HepG2 (cell line): Measurements from ENCODE around the gene SIRT6. TPM values are rescaled to one million over a fixed set of nuclear protein-coding genes. Genes with fewer than 3 reads are reported as not detected.

ENCODE experiments used
- HDAC2 ChIP-seq: sonication (generic); formaldehyde crosslinking; IDR thresholded peaks from 2 replicates; pipeline ENCODE4 v1.4.0; 2020; ENCODE audit warnings: missing genetic modification reagents
- NCOA1 ChIP-seq: sonication (generic); formaldehyde crosslinking; IDR thresholded peaks from 2 replicates; pipeline ENCODE4 v1.9.0; 2021; ENCODE audit warnings: missing genetic modification reagents
- NR2F1 ChIP-seq, 2 experiments: fragments of 450-650 bp in 1 of 2; formaldehyde crosslinking in 1 of 2; IDR thresholded peaks; 2 replicates each; pipeline versions ENCODE4 v1.5.0 to v1.6.1; 2016 to 2020; ENCODE audit warnings: mild to moderate bottlenecking in 1 of 2, missing compliant biosample characterization in 1 of 2, missing genetic modification reagents in 1 of 2, moderate library complexity in 1 of 2
- RAD21 ChIP-seq: fragments of 450-650 bp; formaldehyde crosslinking; IDR thresholded peaks from 2 replicates; pipeline ENCODE4 v1.5.0; 2020; ENCODE audit warnings: mild to moderate bottlenecking
- REST ChIP-seq, 2 experiments: IDR thresholded peaks; 2 replicates each; pipeline ENCODE4 v1.6.1; 2011 to 2012; ENCODE audit warnings: low read length in 2 of 2, borderline replicate concordance in 1 of 2, low read depth in 1 of 2, mild to moderate bottlenecking in 1 of 2, moderate library complexity in 1 of 2
- RNF2 ChIP-seq: fragments of 450-650 bp; conservative IDR thresholded peaks from 2 replicates; pipeline ENCODE4 v1.6.1; 2016; ENCODE audit warnings: low read depth
- SNAI1 ChIP-seq: sonication (generic); formaldehyde crosslinking; IDR thresholded peaks from 2 replicates; pipeline ENCODE4 v1.5.0; 2020; ENCODE audit warnings: mild to moderate bottlenecking, missing genetic modification reagents, borderline replicate concordance
- STAT6 ChIP-seq: sonication (generic); formaldehyde crosslinking; IDR thresholded peaks from 2 replicates; pipeline ENCODE4 v1.4.0; 2020; ENCODE audit warnings: missing genetic modification reagents, mild to moderate bottlenecking, borderline replicate concordance
- TBX3 ChIP-seq: fragments of 450-650 bp; IDR thresholded peaks from 2 replicates; pipeline ENCODE4 v1.6.1; 2017; ENCODE audit warnings: antibody characterized with exemption, mild to moderate bottlenecking, inconsistent platforms, borderline replicate concordance
- TFE3 ChIP-seq: IDR thresholded peaks from 2 replicates; pipeline ENCODE4 v1.6.1; 2016
- ZC3H4 ChIP-seq: sonication (generic); formaldehyde crosslinking; IDR thresholded peaks from 2 replicates; pipeline ENCODE4 v1.4.0; 2020; ENCODE audit warnings: missing genetic modification reagents, borderline replicate concordance
- ZFP41 ChIP-seq: sonication (generic); formaldehyde crosslinking; IDR thresholded peaks from 2 replicates; pipeline ENCODE4 v1.4.0; 2020; ENCODE audit warnings: mild to moderate bottlenecking, missing genetic modification reagents, borderline replicate concordance
- ZNF225 ChIP-seq: sonication (generic); formaldehyde crosslinking; IDR thresholded peaks from 2 replicates; pipeline ENCODE4 v1.4.0; 2020; ENCODE audit warnings: mild to moderate bottlenecking, missing genetic modification reagents
- ZNF317 ChIP-seq: sonication (generic); formaldehyde crosslinking; IDR thresholded peaks from 2 replicates; pipeline ENCODE4 v1.5.0; 2020; ENCODE audit warnings: mild to moderate bottlenecking, missing genetic modification reagents
- ZNF33B ChIP-seq: sonication (generic); formaldehyde crosslinking; IDR thresholded peaks from 2 replicates; pipeline ENCODE4 v1.5.1; 2020; ENCODE audit warnings: mild to moderate bottlenecking, missing genetic modification reagents
- ZNF367 ChIP-seq: sonication (generic); formaldehyde crosslinking; IDR thresholded peaks from 2 replicates; pipeline ENCODE4 v1.4.0; 2020; ENCODE audit warnings: missing genetic modification reagents, borderline replicate concordance
- ZNF414 ChIP-seq: sonication (generic); formaldehyde crosslinking; IDR thresholded peaks from 2 replicates; pipeline ENCODE4 v1.5.0; 2020; ENCODE audit warnings: missing genetic modification reagents
- ZNF446 ChIP-seq: sonication (generic); formaldehyde crosslinking; IDR thresholded peaks from 2 replicates; pipeline ENCODE4 v1.5.0; 2020; ENCODE audit warnings: mild to moderate bottlenecking, missing genetic modification reagents
- ZNF614 ChIP-seq: IDR thresholded peaks from 2 replicates; pipeline ENCODE4 v1.6.1; 2018; ENCODE audit warnings: missing biosample characterization, missing genetic modification reagents, inconsistent platforms, borderline replicate concordance
- ZNF616 ChIP-seq: sonication (generic); formaldehyde crosslinking; IDR thresholded peaks from 2 replicates; pipeline ENCODE4 v1.5.0; 2020; ENCODE audit warnings: low read depth, mild to moderate bottlenecking, missing genetic modification reagents
- ZNF773 ChIP-seq: sonication (generic); formaldehyde crosslinking; IDR thresholded peaks from 2 replicates; pipeline ENCODE4 v1.4.0; 2020; ENCODE audit warnings: missing genetic modification reagents, borderline replicate concordance
- polyA plus RNA-seq, 8 experiments: library from polyadenylated mRNA; depleted of rRNA in 3 of 8; stranded (reverse) in 7 of 8; unstranded in 1 of 8; fragments of >200 nt; fragmentation: Illumina TruSeq in 4 of 8; extraction: Trizol in 4 of 8; gene quantifications; 2 replicates each; pipeline versions ENCODE4 v1.2.1 to v1.2.3, GENCODE V29; 2011 to 2016; ENCODE audit warnings: low read depth in 4 of 8, missing spikeins in 1 of 8, mixed read lengths in 1 of 8; ENCODE audit not compliant: insufficient read depth in 1 of 8
- total RNA-seq, 5 experiments: library from RNA; depleted of rRNA; stranded (reverse); fragments of >200 nt; fragmentation: Illumina TruSeq; extraction: Trizol; gene quantifications; 2 replicates each; pipeline ENCODE4 v1.2.3, GENCODE V29; 2016; ENCODE audit warnings: low read depth in 1 of 5

SIRT6 gene
- total and polyA plus RNA-seq, 2 of the 13 experiments (the other 11 are each of a cell fraction or from before 2014, with no cell fraction given): 11.0 to 18.4 TPM

GRCh38 chr19:4182084-4182810 is at the start of gene SIRT6, which contains the start of gene ANKRD24 (continued):
- no peak for TF ChIP-seq ZC3H4 (CRISPR knock-in tag)
- no peak for TF ChIP-seq ZNF225
- TF ChIP-seq TBX3: no peak
- TF ChIP-seq RNF2: 0 out of 2 replicates have a peak, but pooled peaks have one; percentile 56
- 0 out of 2 replicates have a peak, but pooled peaks have one; percentile 63 for TF ChIP-seq ZNF446 (CRISPR knock-in tag)
- no peak for TF ChIP-seq NR2F1 (CRISPR knock-in tag; IDR thresholded peaks at IDR 0.05)
- peak; percentile 64; the same call in 1 of the 2 replicates for TF ChIP-seq HDAC2 (CRISPR knock-in tag)
- TF ChIP-seq REST (IDR thresholded peaks at IDR 0.05; ENCODE audit: borderline replicate concordance in 1 of 2, low read depth in 1 of 2, low read length in 2 of 2): no peak
- peak; percentile 42; the same call in 1 of the 2 replicates for TF ChIP-seq SNAI1 (CRISPR knock-in tag)
- peak; percentile 77 for TF ChIP-seq ZNF317 (CRISPR knock-in tag)
- peak; percentile 14; the same call in 1 of the 2 replicates for TF ChIP-seq STAT6 (CRISPR knock-in tag)
- no peak for TF ChIP-seq ZNF367 (CRISPR knock-in tag)
- no peak for TF ChIP-seq ZNF773 (CRISPR knock-in tag)
- no peak for TF ChIP-seq ZFP41 (CRISPR knock-in tag)
- no peak for TF ChIP-seq ZNF616 (CRISPR knock-in tag)
- TF ChIP-seq NCOA1 (CRISPR knock-in tag): no peak
- TF ChIP-seq ZNF33B: 0 out of 2 replicates have a peak, but pooled peaks have one; percentile 79
- TF ChIP-seq ZNF414: peak; percentile 68; the same call in 1 of the 2 replicates
- TF ChIP-seq ZNF614 (CRISPR knock-in tag): peak; percentile 79; the same call in 1 of the 2 replicates
- peak; percentile 39; the same call in 1 of the 2 replicates for TF ChIP-seq TFE3 (CRISPR knock-in tag)
- TF ChIP-seq RAD21: no peak
